Astrocyte (in vitro differentiated cells and primary cell): Measurements from ENCODE around the gene IGFBP1.

Experiments
- CTCF ChIP-seq: IDR thresholded peaks from 2 replicates; pipeline ENCODE4 v1.5.1; 2011; ENCODE audit warnings: low read depth, mild to moderate bottlenecking, inconsistent platforms, low read length, moderate library complexity; ENCODE audit not compliant: insufficient read depth
- EZH2 ChIP-seq: IDR thresholded peaks from 2 replicates; pipeline ENCODE4 v1.6.1; 2012; ENCODE audit warnings: mild to moderate bottlenecking, low read length, inconsistent platforms; ENCODE audit not compliant: insufficient read depth

GRCh38 chr7:45915606-45916005, 27.3 kb downstream of the IGFBP1 start:
- TF ChIP-seq CTCF, result no peak
- no peak for TF ChIP-seq EZH2
